Tibial nerve (tissue), 4 donors: Measurements from ENCODE around the gene NUP54. TPM values are rescaled to one million over a fixed set of nuclear protein-coding genes. Genes with fewer than 3 reads are reported as not detected.

Experiments
- DNase-seq, 2 donors: peaks; one replicate each; pipeline ENCODE4 v3.0.0-alpha.2; 2019; ENCODE audit warnings: low spot score in 2 of 2
- H3K27ac ChIP-seq, 4 donors: fragments of 200-600 bp; sonication (generic) in 3 of 4; one replicate each; pipeline ENCODE4 v1.5.1; 2017 to 2019; ENCODE audit warnings: mild to moderate bottlenecking in 1 of 4
- H3K27me3 ChIP-seq, 2 donors: fragments of 200-600 bp; sonication (generic) in 1 of 2; one replicate each; pipeline versions ENCODE4 v1.5.1 to v1.6.0; 2017 to 2019
- H3K36me3 ChIP-seq, 3 donors: fragments of 200-600 bp; sonication (generic); one replicate each; pipeline ENCODE4 v1.5.1; 2018 to 2019
- H3K4me1 ChIP-seq, 4 donors: fragments of 200-600 bp; sonication (generic) in 3 of 4; one replicate each; pipeline ENCODE4 v1.5.1; 2017 to 2019
- H3K4me3 ChIP-seq, 4 donors: fragments of 200-600 bp; sonication (generic) in 3 of 4; one replicate each; pipeline ENCODE4 v1.5.1; 2017 to 2019; ENCODE audit warnings: mild to moderate bottlenecking in 1 of 4, moderate library complexity in 1 of 4
- H3K9me3 ChIP-seq, 4 donors: fragments of 200-600 bp; sonication (generic) in 3 of 4; one replicate each; pipeline ENCODE4 v1.5.1; 2017 to 2019
- CTCF ChIP-seq, 5 experiments: fragments of 200-600 bp in 3 of 5; fragments of 450-650 bp in 2 of 5; sonication (generic) in 3 of 5; IDR thresholded peaks; one replicate each; pipeline ENCODE4 v1.5.1; 2016 to 2019; ENCODE audit warnings: antibody characterized with exemption in 5 of 5, mild to moderate bottlenecking in 3 of 5, moderate library complexity in 2 of 5
- EP300 ChIP-seq, 2 donors: sonication (generic); formaldehyde crosslinking; IDR thresholded peaks; one replicate each; pipeline ENCODE4 v1.6.1; 2017; ENCODE audit warnings: antibody characterized with exemption in 2 of 2, mild to moderate bottlenecking in 1 of 2
- POLR2A ChIP-seq, 2 donors: fragments of 450-650 bp; IDR thresholded peaks; one replicate each; pipeline ENCODE4 v1.6.1; 2017; ENCODE audit warnings: antibody characterized with exemption in 2 of 2, mild to moderate bottlenecking in 2 of 2, moderate library complexity in 2 of 2
- WGBS, 2 donors: methylation state at CpG; one replicate each; pipeline ENCODE4 v1.1.5; 2018; 5-methylcytosine and 5-hydroxymethylcytosine counted together
- total RNA-seq, 4 donors: library from RNA; depleted of rRNA; stranded (reverse); fragments of >200 nt; gene quantifications; one replicate each; pipeline ENCODE4 v1.1.0, GENCODE V29; 2016

NUP54 gene
- total RNA-seq, 4 donors from 2014 or later, result 27.5 to 39.6 (median 31.8) TPM

GRCh38 chr4:76127754-76128153, 20.4 kb downstream of the NUP54 start:
- DNase-seq, result no peak
- Histone ChIP-seq H3K4me3 (no peak overlapping the region), H3K27me3 (no peaks in the 10 kb centered on the region), H3K36me3 (peaks cover 0 to 51% (median 5%) of the 10 kb centered on the region in 3 donors), H3K9me3 (no peaks in the 10 kb centered on the region), H3K4me1 (no peaks in the 10 kb centered on the region), H3K27ac (no peak overlapping the region)
- WGBS, 2 donors, result 93 to 99% methylated on average over 3 of the region's 3 CpGs
- TF ChIP-seq CTCF (IDR thresholded peaks at IDR 0.05) (no peak), POLR2A (IDR thresholded peaks at IDR 0.05) (no peak), EP300 (IDR thresholded peaks at IDR 0.05) (no peak)

DNA sequence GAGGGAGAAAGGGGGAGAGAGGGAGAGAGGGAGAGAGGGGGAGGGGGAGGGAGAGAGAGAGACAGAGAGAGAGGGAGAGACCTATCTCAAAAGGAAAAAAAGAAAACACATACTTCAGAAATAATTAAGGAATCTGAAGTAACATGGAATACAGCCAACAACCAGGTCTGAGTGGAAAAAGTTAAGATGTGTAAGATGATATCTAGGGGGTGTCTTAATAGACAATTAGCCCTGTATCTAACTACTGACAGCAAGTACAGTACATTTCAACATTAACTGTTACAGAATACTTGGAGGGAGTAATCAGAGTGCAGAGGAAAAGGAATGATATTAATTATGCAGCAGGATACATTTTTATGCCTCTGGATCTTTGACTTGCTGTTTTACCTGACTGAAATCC, 22.4 kb downstream of the NUP54 start:
- H3K9me3 ChIP-seq, result no peaks in the 10 kb centered on the region
- H3K4me1 ChIP-seq, result no peaks in the 10 kb centered on the region
- TF ChIP-seq POLR2A (IDR thresholded peaks at IDR 0.05), result no peak
- H3K27me3 ChIP-seq, result no peaks in the 10 kb centered on the region
- no peak for DNase-seq
- H3K36me3 ChIP-seq, result peaks cover 0 to 58% (median 5%) of the 10 kb centered on the region in 3 donors
- no peak overlapping the region for H3K4me3 ChIP-seq
- no peak overlapping the region for H3K27ac ChIP-seq

- 93 to 95% methylated on average over 4 of the region's 4 CpGs for WGBS, 2 donors
Measured at GRCh38 chr4:76120199-76120598, 28.0 kb downstream of the NUP54 start.

DNA sequence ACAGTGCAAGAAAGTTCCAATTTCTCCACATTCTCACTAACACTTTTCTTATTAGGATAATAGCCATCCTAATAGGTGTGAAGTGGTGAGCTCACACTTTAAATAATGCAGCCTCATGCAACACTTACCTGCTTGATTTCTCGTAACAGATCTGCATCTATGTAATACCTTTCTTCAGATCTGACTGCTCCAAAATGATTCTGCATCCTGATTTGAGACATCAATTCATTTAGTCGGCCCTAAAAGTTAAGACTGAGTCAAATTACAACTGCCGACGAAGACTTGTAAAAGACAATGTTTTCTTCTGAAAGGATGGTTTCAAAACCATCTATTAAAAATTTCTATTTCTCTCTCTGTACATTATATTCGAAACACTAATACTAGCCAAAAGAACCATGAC, 30.7 kb downstream of the NUP54 start:
- Histone ChIP-seq H3K36me3 (peaks cover 0 to 98% (median 4%) of the 10 kb centered on the region in 3 donors), H3K4me1 (no peaks in the 10 kb centered on the region), H3K27ac (no peak overlapping the region), H3K9me3 (no peaks in the 10 kb centered on the region), H3K4me3 (no peak overlapping the region), H3K27me3 (no peaks in the 10 kb centered on the region)
- 97 to 98% methylated on average over 5 of the region's 5 CpGs for WGBS, 2 donors
- TF ChIP-seq POLR2A (IDR thresholded peaks at IDR 0.05), result no peak
- DNase-seq, result no peak

More at GRCh38 chr4:76120199-76120598, 28.0 kb downstream of the NUP54 start:
- no peaks in the 10 kb centered on the region for H3K9me3 ChIP-seq
- H3K27me3 ChIP-seq, result no peaks in the 10 kb centered on the region
- DNase-seq, result no peak
- H3K27ac ChIP-seq, result no peak overlapping the region
- H3K36me3 ChIP-seq, result peaks cover 0 to 94% (median 5%) of the 10 kb centered on the region in 3 donors
- H3K4me3 ChIP-seq, result no peak overlapping the region
- no peaks in the 10 kb centered on the region for H3K4me1 ChIP-seq
- no peak for TF ChIP-seq EP300 (IDR thresholded peaks at IDR 0.05)
- no peak for TF ChIP-seq CTCF (IDR thresholded peaks at IDR 0.05)
- no peak for TF ChIP-seq POLR2A (IDR thresholded peaks at IDR 0.05)

- Histone ChIP-seq H3K36me3 (peaks cover 0 to 98% (median 4%) of the 10 kb centered on the region in 3 donors), H3K27me3 (no peaks in the 10 kb centered on the region), H3K4me1 (no peaks in the 10 kb centered on the region), H3K4me3 (no peak overlapping the region), H3K9me3 (no peaks in the 10 kb centered on the region), H3K27ac (no peak overlapping the region)
- DNase-seq, result no peak
- TF ChIP-seq POLR2A (IDR thresholded peaks at IDR 0.05) (no peak), CTCF (IDR thresholded peaks at IDR 0.05) (no peak), EP300 (IDR thresholded peaks at IDR 0.05) (no peak)
- WGBS, 2 donors, result 85 to 96% methylated on average over 1 of the region's 1 CpG
Measured at GRCh38 chr4:76116821-76117220, 31.4 kb downstream of the NUP54 start.

GRCh38 chr4:76108467-76109181, 39.6 kb downstream of the NUP54 start:
- H3K27ac ChIP-seq, result no peak overlapping the region
- H3K27me3 ChIP-seq, result no peaks in the 10 kb centered on the region
- H3K9me3 ChIP-seq, result no peaks in the 10 kb centered on the region
- no peaks in the 10 kb centered on the region for H3K4me1 ChIP-seq
- DNase-seq, result no peak
- TF ChIP-seq POLR2A (IDR thresholded peaks at IDR 0.05), result no peak
- WGBS, 2 donors, result 65 to 66% methylated on average over 5 of the region's 5 CpGs
- H3K4me3 ChIP-seq, result no peak overlapping the region
- peaks cover 0 to 20% (median 4%) of the 10 kb centered on the region in 3 donors for H3K36me3 ChIP-seq
